ENCODE data around the gene SSR1. TPM values are rescaled to one million over a fixed set of nuclear protein-coding genes. Genes with fewer than 3 reads are reported as not detected.
A peak's percentile ranks its signal among the peaks of the same experiment; 100 is the strongest.

SSR1 gene
- total RNA-seq, 3 donors from 2014 or later = 133 to 146 (median 135) TPM

GRCh38 chr6:7261852-7262461 is 51.0 kb downstream of the SSR1 start:
- no peaks in the 10 kb centered on the region for H3K9me3 Mint-ChIP-seq
- ATAC-seq (no peak), DNase-seq (no peak)
- no peaks in the 10 kb centered on the region for H3K36me3 Mint-ChIP-seq (ENCODE audit: insufficient read depth)
- H3K27me3 Mint-ChIP-seq (ENCODE audit: low read depth) = peaks cover 21% of the 10 kb centered on the region
- H3K4me1 Mint-ChIP-seq (ENCODE audit: low read depth) = peaks cover 19% of the 10 kb centered on the region
- H3K4me3 Mint-ChIP-seq = peak overlapping the region; percentile 83

GRCh38 chr6:7261032-7261841 is 51.8 kb downstream of the SSR1 start:
- Mint-ChIP-seq H3K4me3 (peak overlapping the region; percentile 83), H3K4me1 (ENCODE audit: low read depth) (peaks cover 19% of the 10 kb centered on the region), H3K27me3 (ENCODE audit: low read depth) (peaks cover 21% of the 10 kb centered on the region), H3K9me3 (no peaks in the 10 kb centered on the region), H3K36me3 (ENCODE audit: insufficient read depth) (no peaks in the 10 kb centered on the region)
- ATAC-seq (peak; percentile 92), DNase-seq (peak; percentile 18)

DNA sequence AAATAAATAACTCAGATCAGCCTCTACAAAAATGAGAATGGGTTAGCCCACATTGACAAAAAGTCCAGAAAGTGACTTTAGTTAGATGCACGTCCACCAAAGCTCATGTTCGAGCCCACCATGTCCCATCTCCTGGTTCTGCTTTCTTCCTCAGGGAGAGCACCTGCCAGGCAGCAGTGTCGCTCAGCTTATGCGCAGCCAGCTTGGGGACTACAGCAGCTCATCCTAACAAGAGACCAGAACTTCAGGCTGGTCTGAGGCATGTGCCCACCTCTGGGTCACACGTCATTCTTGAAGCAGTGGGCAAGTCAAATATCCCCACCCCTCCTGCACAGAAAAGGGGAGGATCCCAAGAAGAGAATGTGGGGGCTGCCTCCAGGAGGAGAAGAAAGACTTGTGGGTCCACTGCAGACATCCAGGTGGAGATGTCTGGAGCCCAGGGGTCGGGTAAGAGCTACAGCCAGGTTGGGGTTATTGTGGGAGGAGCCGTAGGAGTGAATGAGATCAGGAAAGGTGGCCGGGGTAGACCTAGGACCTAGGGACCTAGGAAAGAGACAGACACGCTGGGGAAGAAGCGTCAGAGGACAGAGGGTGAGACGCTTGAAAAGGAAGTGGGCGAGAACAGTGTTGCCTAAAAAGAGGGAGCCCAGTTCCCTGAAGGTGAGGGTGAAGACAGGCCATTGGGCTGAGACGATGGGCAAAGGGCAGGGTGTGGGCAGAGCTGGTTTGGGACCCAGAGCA is 52.5 kb downstream of the SSR1 start:
- Mint-ChIP-seq H3K27me3 (ENCODE audit: low read depth) (peaks cover 21% of the 10 kb centered on the region), H3K4me1 (ENCODE audit: low read depth) (peaks cover 19% of the 10 kb centered on the region), H3K36me3 (ENCODE audit: insufficient read depth) (no peaks in the 10 kb centered on the region), H3K4me3 (peak overlapping the region; percentile 83), H3K9me3 (no peaks in the 10 kb centered on the region)
- no peak for DNase-seq
- peak; percentile 10 to 15 for ATAC-seq

DNA sequence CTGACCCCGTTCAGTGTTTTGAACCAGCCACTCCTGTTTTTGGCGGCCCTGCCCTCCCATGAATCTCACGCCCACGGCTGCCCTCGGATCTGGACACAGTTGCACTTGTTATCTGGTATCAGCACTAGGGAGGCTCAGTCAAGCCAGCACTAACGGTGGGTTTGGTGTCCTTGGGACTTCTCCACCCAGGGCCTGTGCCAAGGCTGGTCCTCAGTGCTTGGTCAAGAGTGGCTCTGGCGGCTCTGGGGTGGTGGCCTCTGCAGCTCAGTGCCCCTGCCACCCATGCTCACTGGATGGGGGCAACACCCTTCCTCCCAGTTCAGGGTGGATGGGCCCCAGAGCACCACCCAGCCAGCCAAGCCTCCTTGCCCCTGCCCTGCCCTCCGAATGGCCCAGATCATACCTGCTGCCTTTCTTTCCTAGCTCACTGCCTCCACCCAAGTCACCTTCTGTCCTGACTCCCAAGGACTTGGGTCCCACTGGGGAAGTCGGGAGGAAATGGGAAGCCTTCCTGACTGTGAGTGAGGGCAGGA is 54.7 kb downstream of the SSR1 start:
- Mint-ChIP-seq H3K9me3 (no peaks in the 10 kb centered on the region), H3K27me3 (ENCODE audit: low read depth) (peaks cover 21% of the 10 kb centered on the region), H3K4me3 (no peak overlapping the region), H3K4me1 (ENCODE audit: low read depth) (peaks cover 19% of the 10 kb centered on the region), H3K36me3 (ENCODE audit: insufficient read depth) (no peaks in the 10 kb centered on the region)
- ATAC-seq (no peak), DNase-seq (no peak)

GRCh38 chr6:7257521-7258230 is 55.3 kb downstream of the SSR1 start:
- H3K4me3 Mint-ChIP-seq = no peak overlapping the region
- no peak for ATAC-seq
- no peaks in the 10 kb centered on the region for H3K36me3 Mint-ChIP-seq (ENCODE audit: insufficient read depth)
- H3K4me1 Mint-ChIP-seq (ENCODE audit: low read depth) = peaks cover 19% of the 10 kb centered on the region
- no peak for DNase-seq
- H3K27me3 Mint-ChIP-seq (ENCODE audit: low read depth) = peaks cover 20% of the 10 kb centered on the region
- no peaks in the 10 kb centered on the region for H3K9me3 Mint-ChIP-seq

- Mint-ChIP-seq H3K4me3 (no peak overlapping the region), H3K9me3 (no peaks in the 10 kb centered on the region), H3K36me3 (ENCODE audit: insufficient read depth) (no peaks in the 10 kb centered on the region), H3K4me1 (ENCODE audit: low read depth) (peaks cover 14% of the 10 kb centered on the region), H3K27me3 (ENCODE audit: low read depth) (peaks cover 14% of the 10 kb centered on the region)
- no peak for DNase-seq
- no peak for ATAC-seq
Measured at GRCh38 chr6:7256785-7257184, 56.2 kb downstream of the SSR1 start.

DNA sequence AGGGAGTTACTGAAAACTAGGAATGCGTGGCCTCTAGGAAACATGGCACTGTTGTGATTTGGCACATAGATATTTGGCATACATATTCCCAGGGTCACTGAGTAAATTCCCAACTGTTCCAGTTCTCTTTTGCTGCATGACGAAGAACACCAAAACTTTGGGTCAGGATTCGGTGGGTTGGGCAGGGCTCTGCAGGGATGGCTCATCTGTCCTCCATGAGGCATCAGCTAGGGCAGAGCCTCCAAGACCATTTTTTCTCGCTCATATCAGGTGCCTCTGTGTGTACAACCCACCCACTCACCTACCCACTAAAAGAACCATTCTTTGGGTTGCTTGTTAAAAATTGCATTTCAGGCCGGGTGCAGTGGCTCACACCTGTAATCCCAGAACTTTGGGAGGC is 57.1 kb downstream of the SSR1 start:
- Mint-ChIP-seq H3K4me3 (no peak overlapping the region), H3K4me1 (ENCODE audit: low read depth) (peaks cover 6% of the 10 kb centered on the region), H3K9me3 (no peaks in the 10 kb centered on the region), H3K36me3 (ENCODE audit: insufficient read depth) (peaks cover 5% of the 10 kb centered on the region), H3K27me3 (ENCODE audit: low read depth) (peaks cover 14% of the 10 kb centered on the region)
- no peak for ATAC-seq
- no peak for DNase-seq

GRCh38 chr6:7254980-7255835 is 57.8 kb downstream of the SSR1 start:
- Mint-ChIP-seq H3K9me3 (no peaks in the 10 kb centered on the region), H3K36me3 (ENCODE audit: insufficient read depth) (peaks cover 7% of the 10 kb centered on the region), H3K4me1 (ENCODE audit: low read depth) (no peaks in the 10 kb centered on the region), H3K27me3 (ENCODE audit: low read depth) (peaks cover 8% of the 10 kb centered on the region), H3K4me3 (no peak overlapping the region)
- no peak for ATAC-seq
- no peak for DNase-seq

DNA sequence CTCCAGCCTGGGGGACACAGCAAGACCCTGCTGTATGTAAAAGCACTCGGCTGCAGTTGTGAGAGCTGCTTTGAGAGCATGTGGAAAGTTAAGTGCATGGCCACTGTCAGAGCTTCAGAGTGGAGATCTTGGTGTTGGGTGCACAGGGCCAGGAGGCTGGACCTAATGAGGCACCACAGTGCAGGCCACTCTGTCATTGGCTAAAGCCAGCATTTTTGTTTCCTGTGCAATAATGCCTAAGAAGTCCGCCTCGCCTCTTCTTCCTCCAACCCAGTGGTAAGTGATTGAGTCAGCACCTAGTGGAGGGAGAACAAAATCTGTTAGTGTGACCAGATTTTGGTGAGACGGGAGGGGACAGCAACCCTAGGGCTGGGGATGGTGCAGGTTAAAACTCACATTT is 60.6 kb downstream of the SSR1 start:
- no peaks in the 10 kb centered on the region for H3K27me3 Mint-ChIP-seq (ENCODE audit: low read depth)
- no peaks in the 10 kb centered on the region for H3K9me3 Mint-ChIP-seq
- ATAC-seq = no peak
- no peak overlapping the region for H3K4me3 Mint-ChIP-seq
- H3K36me3 Mint-ChIP-seq (ENCODE audit: insufficient read depth) = peaks cover 15% of the 10 kb centered on the region
- H3K4me1 Mint-ChIP-seq (ENCODE audit: low read depth) = no peaks in the 10 kb centered on the region
- no peak for DNase-seq

DNA sequence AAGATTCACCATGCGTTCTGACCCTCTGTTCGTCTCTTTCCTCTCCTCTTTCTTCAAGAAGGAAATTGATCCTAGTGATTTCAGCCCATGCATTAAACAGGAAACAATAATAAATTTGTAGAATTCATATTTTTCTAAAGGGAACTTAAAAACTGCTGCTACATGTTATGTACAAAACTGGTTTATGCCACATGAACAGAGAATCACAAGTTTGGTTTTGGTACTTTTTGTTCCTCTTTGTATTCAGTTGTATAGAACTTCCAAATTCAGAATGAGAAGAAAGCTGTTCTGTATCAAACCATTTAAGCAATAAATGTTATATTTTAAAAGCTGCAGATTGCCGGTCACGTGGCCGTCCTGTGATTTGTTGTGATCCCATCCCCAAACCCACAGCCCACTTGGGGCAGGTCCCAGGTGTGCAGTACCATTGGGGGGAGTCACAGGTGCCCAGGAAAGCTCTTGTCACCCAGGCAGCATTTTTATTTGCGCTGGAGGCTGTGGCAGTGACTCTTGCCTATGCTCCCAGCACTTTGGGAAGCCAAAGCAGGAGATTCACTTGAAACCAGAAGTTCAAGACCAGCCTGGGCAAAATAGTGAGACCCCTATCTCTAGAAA is 61.2 kb downstream of the SSR1 start:
- no peaks in the 10 kb centered on the region for H3K27me3 Mint-ChIP-seq (ENCODE audit: low read depth)
- ATAC-seq = no peak
- H3K9me3 Mint-ChIP-seq = no peaks in the 10 kb centered on the region
- H3K4me1 Mint-ChIP-seq (ENCODE audit: low read depth) = no peaks in the 10 kb centered on the region
- peaks cover 16% of the 10 kb centered on the region for H3K36me3 Mint-ChIP-seq (ENCODE audit: insufficient read depth)
- H3K4me3 Mint-ChIP-seq = no peak overlapping the region
- DNase-seq = no peak

DNA sequence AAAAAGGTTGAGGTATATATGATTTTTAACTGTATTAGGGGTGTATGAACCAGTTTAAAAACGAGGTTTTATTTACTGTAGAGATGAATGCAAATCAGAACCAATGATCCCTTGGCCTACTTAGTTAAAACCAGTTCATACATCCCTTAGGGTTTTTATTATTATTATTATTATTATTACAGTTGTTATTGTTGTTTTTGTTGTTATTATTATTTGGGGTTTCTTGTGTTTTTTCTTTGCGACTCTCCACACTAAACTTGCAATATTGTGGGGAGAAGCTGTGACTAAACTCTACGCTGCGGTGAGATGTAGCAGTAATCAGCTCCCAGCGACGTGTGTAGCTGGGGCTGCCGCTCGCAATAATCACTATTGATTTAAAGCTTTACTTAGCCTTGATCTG is 62.2 kb downstream of the SSR1 start:
- ATAC-seq (no peak), DNase-seq (no peak)
- Mint-ChIP-seq H3K27me3 (ENCODE audit: low read depth) (no peaks in the 10 kb centered on the region), H3K4me3 (no peak overlapping the region), H3K4me1 (ENCODE audit: low read depth) (no peaks in the 10 kb centered on the region), H3K36me3 (ENCODE audit: insufficient read depth) (peaks cover 21% of the 10 kb centered on the region), H3K9me3 (no peaks in the 10 kb centered on the region)

DNA sequence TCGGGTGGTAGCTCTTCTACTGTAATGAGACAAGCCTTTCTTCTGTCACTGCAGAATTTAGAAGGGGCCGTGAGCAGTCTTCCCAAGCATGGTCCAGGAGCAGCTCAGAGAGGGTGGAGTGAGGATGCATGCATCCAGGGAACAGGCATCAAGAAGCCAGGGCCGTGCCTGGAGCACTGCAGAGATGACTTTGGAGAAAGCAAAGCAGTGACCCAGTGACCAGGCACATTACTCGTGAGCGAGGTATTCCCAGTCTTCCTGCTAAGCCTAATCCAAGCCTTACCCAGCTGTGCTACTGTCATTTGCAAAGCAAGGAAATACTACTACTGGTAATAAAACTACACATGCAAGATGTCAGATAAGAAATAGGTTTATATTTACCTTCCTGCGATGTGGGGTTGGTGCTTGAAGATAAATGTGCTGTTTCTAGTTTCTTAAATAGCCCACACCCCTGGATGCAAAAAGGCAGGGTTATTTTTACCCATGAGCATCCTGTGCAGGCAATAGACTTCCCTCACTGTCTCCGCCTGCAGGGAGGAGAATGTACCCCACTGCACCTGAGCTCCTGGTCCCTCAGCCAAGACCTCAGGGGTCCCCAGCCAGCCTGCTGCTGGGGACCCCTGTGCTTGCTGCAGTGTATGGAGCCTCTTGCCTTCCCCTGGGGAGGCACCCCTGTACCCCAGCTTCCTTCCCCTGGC is 62.9 kb downstream of the SSR1 start:
- H3K4me1 Mint-ChIP-seq (ENCODE audit: low read depth) = no peaks in the 10 kb centered on the region
- no peaks in the 10 kb centered on the region for H3K27me3 Mint-ChIP-seq (ENCODE audit: low read depth)
- H3K36me3 Mint-ChIP-seq (ENCODE audit: insufficient read depth) = peaks cover 24% of the 10 kb centered on the region
- no peaks in the 10 kb centered on the region for H3K9me3 Mint-ChIP-seq
- no peak overlapping the region for H3K4me3 Mint-ChIP-seq
- DNase-seq (no peak), ATAC-seq (no peak)

DNA sequence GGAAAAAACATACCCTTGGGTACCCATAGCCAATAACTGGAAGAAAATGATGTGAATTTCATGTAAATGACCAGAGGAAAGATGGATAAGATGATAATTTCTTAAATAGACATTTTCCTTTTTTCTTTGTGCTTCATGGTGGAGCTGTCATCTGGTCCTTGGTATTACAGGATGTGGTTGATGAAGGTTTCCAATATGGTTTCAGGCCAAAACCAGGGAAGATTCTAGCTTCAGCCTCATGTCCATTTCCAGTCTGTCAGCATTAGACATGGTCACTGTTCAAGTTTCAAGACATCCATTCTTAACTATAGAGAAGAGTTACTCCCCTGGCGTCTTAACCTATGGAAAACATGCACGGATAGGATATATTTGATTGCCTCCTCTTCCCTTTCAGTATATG is 63.6 kb downstream of the SSR1 start:
- no peaks in the 10 kb centered on the region for H3K9me3 Mint-ChIP-seq
- no peak overlapping the region for H3K4me3 Mint-ChIP-seq
- ATAC-seq (no peak), DNase-seq (no peak)
- H3K27me3 Mint-ChIP-seq (ENCODE audit: low read depth) = no peaks in the 10 kb centered on the region
- H3K36me3 Mint-ChIP-seq (ENCODE audit: insufficient read depth) = peaks cover 24% of the 10 kb centered on the region
- no peaks in the 10 kb centered on the region for H3K4me1 Mint-ChIP-seq (ENCODE audit: low read depth)
